Activated T-cell treated with anti-CD3 and anti-CD28 coated beads, Interleukin-2, amount 50 U/mL, for 48 hours (primary cell): ENCODE results near the gene TTC39C.

Experiments used
- DNase-seq, 2 experiments: peaks; one replicate each; pipeline ENCODE4 v3.0.0-alpha.2; 2020

TTC39C gene

DNA sequence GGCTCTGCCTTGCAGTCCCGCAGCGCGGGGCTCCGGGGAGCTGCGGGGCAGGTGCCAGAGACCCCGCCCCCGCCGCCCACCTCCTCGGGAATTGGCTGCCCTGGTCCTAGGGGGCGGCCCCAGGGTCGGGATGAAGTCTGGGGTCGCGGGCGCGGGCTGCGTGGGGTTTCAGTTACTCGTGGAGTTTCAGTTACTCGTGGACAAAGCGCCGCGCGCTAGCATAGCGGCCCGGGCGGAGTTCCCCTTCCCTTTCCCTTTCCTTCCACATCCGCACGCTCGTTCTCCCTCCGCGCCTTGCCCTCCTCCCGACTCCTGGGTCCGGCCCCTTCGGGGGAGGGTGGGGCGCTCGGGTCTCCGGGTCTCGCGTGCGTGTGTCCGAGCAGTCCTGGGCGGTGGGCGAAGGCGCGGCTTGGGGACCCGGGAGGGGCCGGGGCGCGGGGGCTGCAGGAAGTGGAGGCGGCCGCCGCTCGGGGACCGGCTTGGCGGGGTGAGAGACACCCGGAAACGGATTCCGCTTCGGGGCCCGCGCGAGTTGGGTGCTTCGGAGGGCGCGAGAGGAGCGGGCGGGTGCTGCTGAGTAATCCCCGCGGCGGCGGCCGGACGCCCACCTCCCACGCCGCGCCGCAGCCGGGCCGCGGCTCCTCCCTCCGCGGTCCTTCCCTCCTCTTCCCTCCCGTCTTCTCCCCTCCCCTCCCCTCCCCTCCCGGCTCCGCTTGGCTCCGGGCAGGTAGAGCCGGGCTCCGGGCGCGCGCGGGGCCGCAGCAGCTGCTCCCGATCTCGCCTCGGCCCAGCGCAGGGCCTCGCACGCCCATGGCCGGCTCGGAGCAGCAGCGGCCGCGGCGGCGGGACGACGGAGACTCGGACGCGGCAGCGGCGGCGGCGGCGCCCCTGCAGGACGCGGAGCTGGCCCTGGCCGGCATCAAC, at the start of gene TTC39C:
Gene TTC39C (plus strand): TSS at position 693 of the 924 bp plus-strand sequence. CDS start 118 bp downstream, at position 811.
- DNase-seq: peak; percentile 88 to 93

DNA sequence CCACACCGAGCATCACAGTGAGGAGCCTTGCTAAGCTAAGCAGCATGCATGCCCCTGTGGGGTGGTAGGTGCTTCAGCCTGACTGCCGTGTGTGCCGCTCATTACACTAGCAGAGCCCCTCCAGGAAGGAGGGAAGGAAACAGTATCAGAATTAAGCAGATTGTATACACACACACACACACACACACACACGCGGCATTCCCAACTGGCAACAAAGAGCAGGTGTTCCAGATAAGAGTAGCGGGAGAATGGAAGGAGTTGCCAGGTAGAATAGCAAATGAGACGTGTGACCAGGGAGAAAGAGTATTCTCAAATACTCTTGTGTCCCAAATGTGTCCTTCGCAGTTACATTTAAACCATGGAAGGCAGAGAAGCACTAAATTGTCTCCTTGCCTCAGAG, 47.6 kb upstream of the TTC39C start:
- DNase-seq: no peak

DNA sequence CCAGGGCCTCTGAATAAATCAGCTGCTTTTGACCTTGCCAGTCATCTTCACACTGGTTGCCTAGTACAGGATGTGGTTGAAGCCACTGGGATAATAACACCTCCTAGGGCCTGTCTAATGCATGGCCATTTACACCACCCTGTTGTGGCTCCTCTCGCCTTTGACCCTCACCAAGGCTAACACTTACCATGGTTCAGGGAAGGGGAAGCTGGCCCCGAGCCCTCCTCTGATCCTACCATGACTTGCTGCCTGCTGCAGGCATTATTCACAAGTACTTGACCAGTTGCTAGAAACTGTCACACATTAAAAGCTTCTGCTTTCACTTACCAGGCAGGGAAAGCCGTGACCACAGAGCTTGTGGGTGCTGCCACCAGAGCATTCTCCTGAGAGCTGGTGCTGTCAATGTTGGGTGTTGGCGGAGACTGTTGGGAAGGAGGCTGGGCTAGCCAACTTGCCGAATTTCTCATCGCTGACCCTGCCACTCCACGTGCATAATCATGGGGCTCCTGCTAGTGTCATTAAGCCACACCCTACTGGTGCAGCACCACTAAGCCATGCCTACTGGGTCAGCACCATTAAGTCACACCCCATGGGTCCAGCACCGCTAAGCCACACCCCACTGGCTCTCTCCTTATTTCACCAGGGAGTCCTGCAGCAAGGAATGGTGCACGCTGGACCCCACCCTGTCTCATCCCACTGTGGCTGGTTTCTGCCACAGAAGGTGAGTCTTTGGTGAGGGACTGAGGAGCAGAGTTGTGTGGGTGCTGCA, 47.0 kb upstream of the TTC39C start:
- peak; percentile 48 to 51 for DNase-seq

DNA sequence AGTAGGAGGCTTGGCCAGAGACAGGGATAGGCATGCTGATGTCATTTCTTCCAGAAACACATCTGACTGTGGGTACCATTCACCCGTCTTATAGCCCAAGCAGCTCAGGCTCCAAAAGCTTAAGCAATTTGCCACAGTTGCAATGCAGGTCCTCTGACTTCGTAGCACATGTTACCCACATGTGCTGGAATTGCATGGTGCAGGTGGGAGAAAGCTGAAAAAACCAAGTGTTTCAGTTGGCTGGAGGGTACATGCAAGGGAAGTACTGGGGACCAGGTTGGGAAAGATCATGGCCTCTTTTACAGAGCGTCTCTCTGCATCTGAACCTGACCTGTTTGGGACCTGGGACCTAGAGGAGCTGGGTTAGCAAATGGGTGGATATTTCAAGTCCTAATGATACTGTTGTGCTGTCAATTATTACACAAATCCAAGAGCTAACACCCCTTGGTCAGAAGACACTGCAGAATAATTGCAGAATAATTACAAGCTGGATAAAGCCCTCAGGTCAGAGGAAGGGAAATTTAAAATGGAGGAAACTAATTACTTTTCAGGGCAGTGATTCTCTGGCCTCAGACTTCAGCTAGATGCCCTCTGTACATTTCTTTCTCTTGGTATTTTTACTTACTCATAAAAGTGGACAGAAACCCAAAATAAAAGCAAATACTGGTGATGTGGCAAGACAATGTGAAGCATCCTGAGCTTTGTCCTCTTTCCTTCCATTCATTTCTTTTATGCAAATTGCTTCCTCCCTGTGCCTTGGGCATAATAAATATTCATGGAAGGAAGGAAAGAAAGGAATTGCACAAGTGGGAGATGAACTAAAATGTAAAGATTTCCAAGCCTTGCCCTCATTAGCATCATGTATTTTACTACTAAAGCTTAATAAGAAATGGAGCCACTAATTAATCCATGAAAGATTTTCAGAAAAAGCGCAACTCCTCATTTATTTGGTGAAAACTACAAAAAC, 45.6 kb upstream of the TTC39C start:
- DNase-seq: no peak

DNA sequence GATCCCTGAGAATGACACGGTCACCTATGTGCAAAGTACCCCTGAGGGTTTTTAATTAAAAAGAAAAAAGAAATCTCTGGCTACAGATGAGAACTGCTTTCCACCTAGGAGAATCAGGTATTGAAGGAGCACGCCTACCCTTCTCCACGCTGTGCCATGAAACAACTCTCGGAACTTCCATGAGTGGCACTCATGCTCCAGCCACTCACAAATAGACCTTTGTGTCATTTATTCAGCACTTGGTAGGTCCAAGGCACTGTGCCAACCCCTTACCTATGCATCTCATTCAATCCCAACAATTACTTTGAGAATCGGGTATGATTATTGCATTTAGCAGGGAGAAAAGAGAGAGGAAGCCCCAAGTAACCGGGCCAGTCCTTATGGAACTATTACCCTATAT, 44.9 kb upstream of the TTC39C start:
- DNase-seq: no peak

DNA sequence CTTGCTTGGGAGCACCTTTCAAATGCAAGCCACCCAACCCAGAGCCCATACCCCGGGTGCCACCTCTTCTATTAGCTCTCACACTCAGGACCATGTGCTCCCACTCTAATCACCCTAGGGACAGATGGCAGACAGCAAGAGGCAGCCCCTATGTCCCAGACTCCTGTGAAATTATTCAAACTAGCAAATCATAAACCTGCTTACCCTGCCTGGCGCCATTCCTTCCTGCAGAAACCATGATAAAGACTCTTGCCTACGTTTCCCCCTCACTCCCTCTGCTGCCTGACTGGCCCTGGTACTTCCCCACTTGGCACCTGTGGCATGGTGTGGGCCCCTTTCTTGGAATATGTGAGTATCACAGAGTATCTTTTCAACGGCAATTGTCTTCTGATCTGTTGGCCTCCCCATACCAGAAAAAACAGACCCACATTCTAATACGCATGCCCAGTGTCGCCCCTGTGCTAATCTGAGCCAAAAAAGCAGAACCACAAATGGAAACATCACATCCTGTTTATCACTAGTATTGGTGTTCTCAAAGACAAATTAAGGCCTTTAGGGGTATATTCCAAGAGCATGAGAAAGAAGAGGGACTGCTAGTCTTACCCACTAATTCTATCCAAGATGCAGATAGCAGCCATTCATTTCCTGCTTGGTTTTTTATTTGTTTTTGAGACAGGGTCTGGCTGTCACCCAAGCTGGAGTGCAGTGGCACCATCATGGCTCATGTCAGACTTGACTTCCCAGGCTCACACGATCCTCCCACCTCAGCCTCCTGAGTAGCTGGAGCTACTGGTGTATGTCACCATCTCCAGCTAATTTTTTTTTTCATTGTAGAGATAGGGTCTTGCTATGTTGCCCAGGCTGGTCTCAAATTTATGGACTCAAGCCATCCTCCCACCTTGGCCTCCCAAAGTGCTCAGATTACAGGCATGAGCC, 44.1 kb upstream of the TTC39C start:
- peak; percentile 60 for DNase-seq

DNA sequence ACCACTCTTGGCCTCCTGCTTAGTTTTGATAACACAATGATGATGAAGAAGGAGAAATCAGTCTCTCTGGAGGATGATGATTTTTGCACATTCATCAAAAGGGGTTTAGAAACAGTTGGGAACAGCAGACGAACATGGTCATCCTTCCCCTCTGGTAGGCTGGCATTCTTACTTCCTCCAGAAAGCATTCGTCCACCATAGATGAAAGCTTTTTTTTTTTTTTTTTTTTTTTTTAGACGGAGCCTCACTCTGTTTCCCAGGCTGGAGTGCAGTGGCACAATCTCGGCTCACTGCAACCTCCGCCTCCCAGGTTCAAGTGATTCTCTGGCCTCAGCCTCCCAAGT, 43.5 kb upstream of the TTC39C start:
- DNase-seq: no peak

DNA sequence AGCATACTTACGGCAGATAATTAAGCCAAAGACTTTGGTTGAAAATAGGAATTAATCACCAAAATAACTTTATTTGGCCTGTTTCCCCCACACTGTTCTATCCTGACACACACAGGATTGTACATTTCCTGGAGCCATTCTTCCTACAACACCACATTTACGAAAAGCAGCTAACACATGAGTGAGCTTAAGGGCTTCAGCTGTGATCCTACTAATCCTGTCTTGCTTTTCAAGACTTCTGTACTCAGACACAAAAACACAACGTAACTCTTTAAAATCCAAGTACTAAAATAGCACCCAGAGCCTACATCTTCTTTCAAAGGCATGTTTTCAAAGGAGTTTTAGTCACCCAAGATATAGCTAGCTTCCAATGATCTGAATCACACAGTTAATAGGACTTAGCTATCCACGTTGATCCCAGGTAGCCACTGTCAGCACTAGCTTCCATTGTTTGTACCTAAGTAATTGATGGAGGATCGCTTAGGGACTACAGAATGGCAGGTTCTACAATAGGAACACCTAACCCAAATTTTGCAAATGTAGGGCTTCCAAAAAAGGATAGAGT, 42.8 kb upstream of the TTC39C start:
- DNase-seq: no peak

DNA sequence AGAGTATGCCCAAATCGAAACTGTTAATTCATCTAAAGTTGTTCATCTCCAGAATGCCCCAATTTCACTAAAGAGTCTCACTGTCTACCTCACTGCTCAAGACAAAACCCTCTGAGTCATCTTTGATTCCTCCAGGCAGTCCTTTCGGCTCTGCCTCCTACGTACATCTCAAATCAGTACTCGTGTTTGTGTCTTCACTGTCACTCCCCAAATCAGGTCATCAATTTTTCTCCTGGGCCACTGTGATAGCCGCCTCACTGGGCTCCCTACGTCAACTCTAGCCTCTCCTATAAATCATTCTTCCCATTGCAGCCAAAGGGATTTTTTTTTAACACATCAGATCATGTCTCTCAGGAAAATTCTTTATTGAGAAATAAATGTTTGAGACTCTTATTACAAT, 42.1 kb upstream of the TTC39C start:
- peak; percentile 37 to 45 for DNase-seq

DNA sequence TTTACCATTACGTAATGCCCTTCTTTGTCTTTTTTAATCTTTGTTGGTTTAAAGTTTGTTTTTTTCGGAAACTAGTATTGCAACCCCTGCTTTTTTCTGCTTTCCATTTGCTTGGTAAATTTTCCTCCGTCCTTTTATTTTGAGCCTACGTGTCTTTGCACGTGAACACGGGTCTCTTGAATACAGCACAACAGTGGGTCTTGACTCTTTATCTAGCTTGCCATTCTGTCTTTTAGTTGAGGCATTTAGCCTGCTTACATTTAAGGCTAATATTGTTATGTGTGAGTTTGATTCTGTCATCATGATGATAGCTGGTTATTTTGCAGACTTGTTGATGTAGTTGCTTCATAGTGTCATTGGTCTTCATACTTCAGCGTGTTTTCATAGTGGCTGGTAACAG, 37.5 kb upstream of the TTC39C start:
- DNase-seq: no peak

DNA sequence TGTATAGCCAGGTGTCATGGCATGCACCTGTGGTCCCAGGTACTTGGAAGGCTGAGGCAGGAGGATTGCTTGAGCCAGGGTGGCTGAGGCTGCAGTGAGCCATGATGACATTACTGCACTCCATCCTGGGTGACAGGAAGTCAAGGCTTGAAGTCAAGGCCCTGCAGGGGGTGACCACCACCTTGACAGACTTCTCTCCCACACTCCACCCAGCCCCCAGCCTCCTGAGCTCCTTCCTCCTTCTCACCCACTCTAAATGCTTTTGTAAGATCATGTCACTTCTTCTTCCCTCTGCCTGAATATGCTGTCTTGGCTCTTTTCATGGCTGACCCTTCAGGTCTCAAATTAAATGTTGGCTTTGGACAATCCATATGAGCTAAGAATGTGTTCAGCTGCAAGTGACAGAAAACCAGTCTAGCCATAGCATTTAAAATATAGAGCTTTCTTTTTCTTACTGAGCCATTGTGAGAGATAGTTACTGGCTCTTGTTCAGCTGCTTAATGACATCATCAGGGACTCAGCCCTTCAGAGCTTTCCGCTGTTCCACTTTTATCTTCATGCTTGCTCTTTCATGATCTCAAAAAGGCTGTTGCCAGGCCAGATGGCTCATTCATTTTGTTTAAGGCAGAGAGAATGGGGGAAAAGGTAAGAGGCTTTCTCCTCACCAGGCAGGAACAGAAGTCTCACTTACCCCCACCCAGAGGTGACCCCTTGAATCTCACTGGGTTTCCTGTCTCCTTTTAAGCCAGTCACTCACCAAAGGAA, 36.7 kb upstream of the TTC39C start:
- no peak for DNase-seq

DNA sequence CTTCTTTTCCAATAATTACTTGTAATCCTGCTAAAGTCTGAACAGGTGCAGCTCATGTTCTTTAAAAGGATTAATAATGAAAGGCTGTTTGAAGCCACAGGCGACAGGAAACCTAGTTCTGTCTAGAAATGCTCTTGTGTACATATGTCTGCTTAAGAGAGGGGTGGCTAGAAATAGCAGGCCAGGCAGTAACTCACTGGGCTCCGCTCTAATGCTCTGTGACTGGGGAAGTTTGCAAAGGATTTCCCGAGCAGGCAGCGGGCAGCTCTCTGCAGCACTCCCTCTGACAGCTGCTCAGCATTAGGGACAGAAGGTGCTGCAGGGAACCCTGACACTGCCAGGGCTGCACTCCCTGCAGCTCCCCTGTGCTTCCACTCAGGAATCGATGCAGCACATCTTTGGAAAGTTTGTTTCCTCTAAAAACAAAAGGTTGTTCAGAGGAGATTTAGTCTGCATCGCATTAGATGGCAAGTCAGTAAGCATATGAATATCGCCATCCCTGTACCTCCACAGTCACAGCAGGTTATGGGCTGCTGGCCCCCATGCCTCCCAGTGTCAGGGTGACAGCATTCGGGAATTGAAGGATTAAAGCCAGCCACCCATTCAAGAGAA, 33.1 kb upstream of the TTC39C start:
- no peak for DNase-seq

DNA sequence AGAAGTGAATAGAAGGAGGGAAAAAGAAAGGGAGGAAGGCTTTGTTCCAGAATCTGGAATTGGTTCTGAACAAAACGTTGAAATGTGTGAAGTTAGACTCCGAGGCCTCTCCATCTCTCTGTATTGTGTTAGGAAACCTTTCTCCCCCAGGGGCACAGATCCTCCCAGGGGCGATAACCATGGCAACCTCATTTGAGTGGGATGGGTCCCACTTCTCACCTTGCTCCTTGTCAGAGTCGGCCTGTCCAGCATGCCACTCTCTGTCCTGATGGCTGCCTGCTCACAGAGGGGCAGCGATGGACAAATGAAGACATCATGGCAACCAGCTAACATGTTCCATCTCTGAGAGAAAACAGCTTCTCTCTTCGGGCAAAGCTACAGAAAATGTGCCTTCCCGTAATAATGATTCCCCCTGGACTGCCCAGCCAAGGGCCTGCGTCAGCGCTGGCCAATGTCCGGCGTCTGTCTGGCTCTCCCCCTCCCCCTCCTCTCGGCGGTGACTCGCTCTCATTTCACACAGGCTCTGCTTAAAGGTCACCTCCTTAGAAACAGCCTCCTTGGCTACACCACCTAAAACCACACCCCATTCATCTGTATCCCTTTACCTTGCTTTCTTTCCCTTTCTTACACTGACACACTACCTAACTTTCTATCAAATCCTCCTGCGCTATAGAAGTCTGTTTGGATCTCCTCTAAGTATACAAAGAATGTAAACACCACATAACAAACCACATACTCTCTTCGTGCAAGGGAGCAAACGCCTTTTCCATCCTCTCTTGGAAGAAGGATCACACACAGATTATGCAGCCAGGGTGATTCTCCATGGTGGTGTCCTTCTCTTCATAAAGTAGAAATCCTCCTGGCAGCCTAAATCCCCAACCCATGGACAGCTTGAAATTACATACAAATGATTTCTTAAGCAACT, 32.1 kb upstream of the TTC39C start:
- no peak for DNase-seq

DNA sequence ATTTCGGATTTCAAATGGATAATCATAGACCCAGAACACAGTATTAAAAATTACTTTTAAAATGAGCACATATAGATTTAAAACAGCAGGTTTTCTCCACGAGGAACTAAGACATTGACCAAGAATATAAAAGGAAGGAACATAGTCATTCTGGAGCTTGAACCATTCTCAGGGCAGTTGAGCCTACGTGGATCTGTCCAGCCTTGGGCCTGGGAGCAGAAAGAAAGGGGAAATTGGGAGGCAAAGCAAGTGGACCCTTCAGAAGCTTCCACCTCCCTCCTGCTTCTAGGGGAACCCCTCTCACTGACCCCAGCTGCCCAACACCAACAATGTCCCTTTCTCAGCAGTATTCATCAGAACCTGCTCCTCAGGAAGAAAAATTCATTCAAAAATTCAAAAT, 31.4 kb upstream of the TTC39C start:
- DNase-seq: no peak

DNA sequence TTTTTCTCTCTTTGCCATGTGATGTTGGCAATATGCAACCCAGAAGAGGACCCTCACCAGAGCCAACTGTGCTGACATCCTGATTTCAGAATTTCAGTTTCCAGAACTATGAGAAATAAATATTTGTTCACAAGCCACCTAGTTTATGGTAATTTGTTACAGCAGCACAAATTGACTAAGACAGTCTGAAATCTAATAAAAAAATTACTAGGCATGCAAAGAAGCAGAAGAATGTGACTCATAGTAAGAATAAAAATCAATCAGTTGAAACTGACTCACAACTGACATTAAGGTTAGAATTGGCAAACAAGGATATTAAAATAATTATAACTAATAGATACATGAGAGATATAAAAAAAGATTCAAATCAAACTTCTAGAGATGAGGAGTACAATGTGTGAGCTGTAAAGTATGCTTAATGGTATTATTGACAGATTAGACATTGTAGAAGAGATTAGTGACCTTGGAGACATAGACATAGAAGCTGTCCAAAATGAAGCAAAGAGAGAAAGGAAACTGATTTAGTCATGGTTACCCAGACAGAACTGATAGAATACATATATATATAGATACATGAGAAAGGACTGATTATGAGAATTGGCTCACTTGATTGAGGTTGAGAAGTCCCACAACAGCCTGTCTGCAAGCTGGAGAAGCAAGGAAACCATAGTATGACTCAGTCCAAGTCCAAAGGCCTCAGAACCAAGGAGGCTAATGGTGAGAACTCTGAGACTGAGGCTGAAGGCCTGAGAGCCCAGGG, 27.8 kb upstream of the TTC39C start:
- DNase-seq: no peak

DNA sequence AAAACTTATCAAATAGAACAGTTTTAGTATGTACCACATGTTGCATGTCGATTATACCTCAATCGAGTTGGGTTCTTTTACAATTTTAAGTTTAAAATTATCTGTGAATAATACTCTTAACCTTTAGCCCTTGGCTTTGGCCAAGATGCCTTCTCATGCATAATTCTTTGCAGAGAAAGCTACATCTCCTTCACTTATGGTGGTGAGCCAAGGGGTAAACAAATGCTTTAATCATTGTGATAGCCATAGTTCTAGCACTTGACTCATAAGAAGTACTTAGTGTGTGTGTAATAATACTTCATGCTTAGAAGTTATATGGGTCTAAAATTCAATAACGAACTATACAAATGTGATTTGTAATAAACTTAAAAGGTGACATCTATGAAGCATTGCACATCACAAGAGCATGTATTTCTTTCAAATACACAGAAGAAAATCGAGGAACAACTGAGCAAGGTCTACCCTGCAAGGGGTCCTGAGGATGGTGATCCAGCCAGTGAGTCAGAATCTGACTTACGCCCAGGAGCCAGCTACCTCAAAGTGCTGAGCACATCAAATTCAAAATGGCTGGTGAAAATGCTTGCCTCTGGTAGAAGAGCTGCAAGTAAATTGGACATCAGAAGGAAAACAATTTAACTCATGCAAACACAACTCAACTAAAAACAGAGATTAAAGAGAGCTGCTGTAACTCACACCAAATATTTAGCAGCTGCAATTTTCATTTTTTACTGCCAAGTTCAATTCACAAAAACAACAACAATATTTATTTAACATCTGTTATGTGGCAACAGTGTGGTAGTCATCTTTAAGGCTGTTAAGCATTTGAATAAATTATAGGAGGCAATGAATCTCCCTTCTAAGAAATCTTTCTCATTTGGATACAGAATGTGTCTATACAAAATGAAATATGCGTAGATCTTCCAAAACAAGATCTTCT, 23.8 kb upstream of the TTC39C start:
- DNase-seq: no peak
